A375 (cell line): Measurements from ENCODE around the gene TRUB1. TPM values are rescaled to one million over a fixed set of nuclear protein-coding genes. Genes with fewer than 3 reads are reported as not detected.

Experiments used
- small RNA-seq: library from RNA; depleted of rRNA; stranded (forward); fragments of <200 nt; gene quantifications from one replicate; pipeline ENCODE3, GENCODE V24; 2014
- total RNA-seq: library from RNA; depleted of rRNA; stranded (reverse); fragments of >200 nt; shearing (Covaris generic); gene quantifications from 2 replicates; pipeline ENCODE4 v1.2.3, GENCODE V29; 2014; rRNA removed

Gene TRUB1
- total RNA-seq = 54.0 and 56.1 TPM in 2 replicates

GRCh38 chr10:114937962-114938855 is at the start of gene TRUB1:
TRUB1 (plus strand) TSS chr10:114938195; CDS start chr10:114938254, 59 bp downstream.

Small RNA genes lying within 50 kb of the gene (small RNA-seq; reads per million reads assigned to genes)
- gene RNU6-1121P = not detected

Other genes with a start within 250 kb of the TRUB1 start
- gene FHIP2A, start 116.4 kb upstream of the TRUB1 start, total RNA-seq = 8.5 and 9.4 TPM in 2 replicates
- 4.1 and 4.2 TPM in 2 replicates for gene ATRNL1, start 155.2 kb downstream of the TRUB1 start, total RNA-seq